B cell (primary cell): ENCODE measurements around the gene ARHGDIB. TPM values are rescaled to one million over a fixed set of nuclear protein-coding genes. Genes with fewer than 3 reads are reported as not detected.

Source experiments
- ATAC-seq: fragments of 200-7000 bp; cut with Tn5 transposase; one replicate; pipeline ENCODE4 v1.10.0; 2021; ENCODE audit warnings: low read depth, mild to moderate bottlenecking, moderate number of reproducible peaks, moderate library complexity
- CTCF ChIA-PET: fragments of 350-600 bp; sonication (Branson Sonifier 250); formaldehyde crosslinking; loops from one replicate; lab custom pipeline; 2021; ENCODE audit warnings: antibody characterized with exemption, inconsistent platforms; lab: Charles Lee
- POLR2A ChIA-PET: fragments of 350-600 bp; sonication (Branson Sonifier 250); formaldehyde crosslinking; loops from one replicate; lab custom pipeline; 2021; ENCODE audit warnings: antibody characterized with exemption; lab: Charles Lee
- DNase-seq: peaks from one replicate; pipeline ENCODE4 v3.0.0; 2013
- H2AFZ ChIP-seq: 2 replicates; pipeline ENCODE4 v1.6.1; 2012; ENCODE audit warnings: mild to moderate bottlenecking, low read depth, low read length; ENCODE audit not compliant: insufficient read depth, poor library complexity, severe bottlenecking
- H3K27ac ChIP-seq, 2 donors: 1 replicate in 1 of 2; 2 replicates in 1 of 2; pipeline ENCODE4 v1.5.1; 2012 to 2013; ENCODE audit warnings: low read length in 2 of 2, mild to moderate bottlenecking in 2 of 2, moderate library complexity in 1 of 2
- H3K27me3 ChIP-seq, 4 experiments: fragments of 200-600 bp in 1 of 4; sonication (generic) in 1 of 4; replicated peaks in 1 of 4; 1 replicate in 2 of 4; 2 replicates in 2 of 4; pipeline versions ENCODE4 v1.6.1 to v1.7.0; 2013 to 2016; ENCODE audit warnings: low read length in 3 of 4, mild to moderate bottlenecking in 2 of 4, mixed read lengths in 1 of 4, moderate library complexity in 1 of 4; ENCODE audit not compliant: insufficient read depth in 4 of 4, control insufficient read depth in 3 of 4; ENCODE audit errors: control extremely low read depth in 1 of 4
- H3K36me3 ChIP-seq, 2 experiments: replicated peaks in 1 of 2; 1 replicate in 1 of 2; 2 replicates in 1 of 2; pipeline versions ENCODE4 v1.6.1 to v1.7.1; 2013; ENCODE audit warnings: low read length in 1 of 2; ENCODE audit not compliant: insufficient read depth in 2 of 2, control insufficient read depth in 1 of 2; ENCODE audit errors: control extremely low read depth in 1 of 2, extremely low read depth in 1 of 2
- H3K4me1 ChIP-seq, 2 donors: fragments of 200-600 bp in 1 of 2; sonication (generic) in 1 of 2; 1 replicate in 1 of 2; 2 replicates in 1 of 2; pipeline versions ENCODE4 v1.5.1 to v1.6.1; 2013 to 2017; ENCODE audit warnings: low read length in 2 of 2; ENCODE audit not compliant: control insufficient read depth in 2 of 2, insufficient read depth in 2 of 2
- H3K4me2 ChIP-seq: replicated peaks from 2 replicates; pipeline ENCODE3; 2012; ENCODE audit warnings: mild to moderate bottlenecking, low read depth, low read length; ENCODE audit not compliant: poor library complexity, severe bottlenecking
- H3K4me3 ChIP-seq, 5 experiments: fragments of 200-600 bp in 1 of 5; sonication (generic) in 1 of 5; 1 replicate in 3 of 5; 2 replicates in 2 of 5; pipeline versions ENCODE4 v1.5.1 to v1.7.0; 2011 to 2016; ENCODE audit warnings: low read length in 4 of 5, mild to moderate bottlenecking in 4 of 5, low read depth in 2 of 5, control low read depth in 1 of 5, moderate library complexity in 1 of 5; ENCODE audit not compliant: insufficient read depth in 1 of 5; ENCODE audit errors: control extremely low read depth in 1 of 5, extremely low read depth in 1 of 5
- H3K79me2 ChIP-seq: fragments of 200-600 bp; sonication (generic); one replicate; pipeline ENCODE4 v1.6.0; 2016; ENCODE audit warnings: low read length; ENCODE audit not compliant: control insufficient read depth, insufficient read depth
- H3K9ac ChIP-seq: fragments of 200-600 bp; sonication (generic); 2 replicates; pipeline ENCODE4 v1.6.1; 2017; ENCODE audit warnings: mild to moderate bottlenecking, low read length, moderate library complexity
- H3K9me3 ChIP-seq, 3 donors: one replicate each; pipeline versions ENCODE4 v1.6.1 to v1.7.1; 2013; ENCODE audit warnings: low read length in 2 of 3; ENCODE audit not compliant: control insufficient read depth in 2 of 3, insufficient read depth in 1 of 3; ENCODE audit errors: control extremely low read depth in 1 of 3
- H4K20me1 ChIP-seq: 2 replicates; pipeline ENCODE4 v1.6.0; 2012; ENCODE audit warnings: mild to moderate bottlenecking, low read length; ENCODE audit not compliant: insufficient read depth, control insufficient read depth, poor library complexity, severe bottlenecking
- H3K27ac Mint-ChIP-seq: one replicate; pipeline ENCODE4 v1.8.0; 2021; ENCODE audit warnings: mixed read lengths
- H3K27me3 Mint-ChIP-seq: one replicate; pipeline ENCODE4 v1.8.0; 2021; ENCODE audit warnings: mixed read lengths
- H3K4me1 Mint-ChIP-seq: one replicate; pipeline ENCODE4 v1.8.0; 2021; ENCODE audit warnings: mixed read lengths
- H3K4me3 Mint-ChIP-seq: one replicate; pipeline ENCODE4 v1.8.0; 2021; ENCODE audit warnings: mixed read lengths
- H3K9me3 Mint-ChIP-seq: one replicate; pipeline ENCODE4 v1.8.0; 2022; ENCODE audit warnings: mixed read lengths; ENCODE audit not compliant: insufficient read depth
- CTCF ChIP-seq: fragments of 200-600 bp; IDR thresholded peaks from one replicate; pipeline ENCODE4 v1.8.0; 2022; ENCODE audit warnings: antibody characterized with exemption, mild to moderate bottlenecking
- EZH2 ChIP-seq: IDR thresholded peaks from 2 replicates; pipeline ENCODE4 v1.6.1; 2012; ENCODE audit warnings: borderline replicate concordance, low read depth, mild to moderate bottlenecking, moderate library complexity, low read length; ENCODE audit not compliant: insufficient read depth, poor library complexity, severe bottlenecking
- WGBS: methylation state at CpG from one replicate; pipeline ENCODE4 v1.1.5; 2013; ENCODE audit warnings: missing lambda C conversion rate; ENCODE audit not compliant: insufficient coverage; 5-methylcytosine and 5-hydroxymethylcytosine counted together
- intact Hi-C: fragments of 100-400 bp; cut with micrococcal nuclease; formaldehyde crosslinking; loops from one replicate; pipeline ENCODE4 v1.10.0; 2022
- polyA plus RNA-seq: library from polyadenylated mRNA; depleted of rRNA; stranded (reverse); fragments of >200 nt; gene quantifications from 2 replicates; pipeline ENCODE4 v1.2.3, GENCODE V29; 2012
- total RNA-seq, 2 donors: library from RNA; stranded (reverse); fragments of 120-200 nt in 1 of 2; gene quantifications; 1 replicate in 1 of 2; 2 replicates in 1 of 2; pipeline versions ENCODE4 v1.2.3 to v1.2.4, GENCODE V29; 2013 to 2022

Gene ARHGDIB
- total and polyA plus RNA-seq, 2 donors (not counting 1 experiment from before 2014, with no cell fraction given): 514 to 826 TPM

- Histone ChIP-seq H3K4me1 (peaks cover 52 to 63% of the 10 kb centered on the region in 2 donors), H3K79me2 (peaks cover 78% of the 10 kb centered on the region), H3K27ac (peak overlapping the region; percentile 68 to 94), H3K36me3 (peaks cover 4 to 39% of the 10 kb centered on the region in 2 experiments), H3K27me3 (no peaks in the 10 kb centered on the region), H3K9me3 (no peaks in the 10 kb centered on the region), H3K9ac (peak overlapping the region; percentile 77), H4K20me1 (peaks cover 48% of the 10 kb centered on the region), H2AFZ (no peak overlapping the region), H3K4me3 (peak overlapping the region; percentile 65 to 99 (median 84)), H3K4me2 (peak overlapping the region; percentile 82)
- POLR2A ChIA-PET: interaction anchor here (0.6 to 1.6 kb wide), 3 partner anchors 12 to 592 kb away, joined by 3 to 5 read pairs (median 3); a partner anchor contains a TSS
- peak overlapping the region; percentile 91 for H3K27ac Mint-ChIP-seq
- TF ChIP-seq EZH2 (no peak), CTCF (no peak)
- intact Hi-C loops: loop anchor here (2.0 to 10.0 kb wide), 3 partner anchors 345 to 803 kb away; no protein-coding TSS in a partner anchor
- WGBS: 0% methylated on average over 2 of the region's 4 CpGs
- H3K9me3 Mint-ChIP-seq: no peaks in the 10 kb centered on the region
- ATAC-seq: no peak
- H3K4me3 Mint-ChIP-seq: peak overlapping the region; percentile 97
- H3K27me3 Mint-ChIP-seq: no peaks in the 10 kb centered on the region
- DNase-seq: no peak
- CTCF ChIA-PET: interaction anchor here (0.8 to 1.8 kb wide), 3 partner anchors 14 to 114 kb away, joined by 4 to 12 read pairs (median 4); no protein-coding TSS in a partner anchor
- H3K4me1 Mint-ChIP-seq: peaks cover 76% of the 10 kb centered on the region
These were observed 1.4 kb downstream of the ARHGDIB start for GRCh38 chr12:14959916-14960496.

DNA sequence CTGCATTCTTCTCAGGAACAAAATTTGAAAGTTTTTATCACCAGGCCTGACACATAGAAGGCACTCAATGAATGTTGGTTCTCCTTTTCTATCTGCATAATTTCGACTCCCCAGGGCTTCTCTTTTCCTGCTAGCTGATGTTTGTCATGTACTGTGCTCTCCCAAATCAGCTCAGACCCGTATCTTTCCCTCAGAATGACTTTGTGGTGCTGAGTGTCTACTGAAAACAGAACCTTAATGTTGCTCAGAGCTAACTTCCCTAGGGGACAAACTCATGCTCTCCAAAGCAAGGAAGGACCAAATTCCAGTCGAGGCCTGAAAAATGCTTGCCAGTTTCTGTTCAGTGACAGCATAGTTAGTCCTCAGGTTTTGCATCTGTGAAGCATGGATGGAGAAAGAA lies 1.9 kb downstream of the ARHGDIB start:
- DNase-seq (peak; percentile 68), ATAC-seq (peak; percentile 18)
- no peaks in the 10 kb centered on the region for H3K9me3 Mint-ChIP-seq
- ChIA-PET POLR2A (interaction anchor here (0.6 to 0.9 kb wide), 2 partner anchors 156 to 591 kb away, joined by 3 read pairs; partner anchors contain the start of genes C12orf60 and WBP11), CTCF (interaction anchor here (0.7 to 1.8 kb wide), 5 partner anchors 12 to 113 kb away, joined by 3 to 12 read pairs (median 4); no protein-coding TSS in a partner anchor)
- Histone ChIP-seq H3K4me3 (peak overlapping the region; percentile 65 to 99 (median 84)), H3K27ac (peak overlapping the region; percentile 68 to 94), H2AFZ (no peak overlapping the region), H3K36me3 (peaks cover 4 to 43% of the 10 kb centered on the region in 2 experiments), H3K4me1 (peaks cover 58 to 67% of the 10 kb centered on the region in 2 donors), H3K9ac (peak overlapping the region; percentile 77), H4K20me1 (peaks cover 49% of the 10 kb centered on the region), H3K4me2 (peak overlapping the region; percentile 82), H3K27me3 (no peaks in the 10 kb centered on the region), H3K79me2 (peaks cover 78% of the 10 kb centered on the region), H3K9me3 (no peaks in the 10 kb centered on the region)
- TF ChIP-seq CTCF (no peak), EZH2 (no peak)
- no peaks in the 10 kb centered on the region for H3K27me3 Mint-ChIP-seq
- WGBS: no CpG with 5 or more reads among the region's 3 CpGs
- intact Hi-C loops: loop anchor here (10.0 kb wide), 1 partner anchor 345 kb away; no protein-coding TSS in a partner anchor
- H3K4me3 Mint-ChIP-seq: peak overlapping the region; percentile 97
- H3K4me1 Mint-ChIP-seq: peaks cover 80% of the 10 kb centered on the region
- H3K27ac Mint-ChIP-seq: peak overlapping the region; percentile 91
